Neuronal stem cell (in vitro differentiated cells): Measurements from ENCODE around the gene SMIM17.

ENCODE experiments used
- DNase-seq: peaks from one replicate; pipeline ENCODE4 v3.0.0-alpha.2; 2013; ENCODE audit warnings: low spot score
- H2AFZ ChIP-seq: one replicate; pipeline ENCODE4 v1.6.1; 2013; ENCODE audit warnings: mild to moderate bottlenecking, low read length, inconsistent platforms
- H2AK5ac ChIP-seq: 2 replicates; pipeline ENCODE4 v1.6.1; 2013; ENCODE audit warnings: low read depth, mild to moderate bottlenecking, inconsistent platforms, low read length, moderate library complexity, mixed read lengths
- H2BK120ac ChIP-seq: 2 replicates; pipeline ENCODE4 v1.6.1; 2013; ENCODE audit warnings: low read depth, mild to moderate bottlenecking, inconsistent platforms, low read length, moderate library complexity, mixed read lengths
- H2BK12ac ChIP-seq: one replicate; pipeline ENCODE4 v1.6.1; 2013; ENCODE audit warnings: low read length, inconsistent platforms
- H2BK15ac ChIP-seq: 2 replicates; pipeline ENCODE4 v1.6.1; 2013; ENCODE audit warnings: mild to moderate bottlenecking, low read length, inconsistent platforms, mixed read lengths
- H2BK5ac ChIP-seq: one replicate; pipeline ENCODE4 v1.6.1; 2013; ENCODE audit warnings: inconsistent platforms, mild to moderate bottlenecking, low read length, moderate library complexity
- H3K14ac ChIP-seq: one replicate; pipeline ENCODE4 v1.6.1; 2013; ENCODE audit warnings: low read length, inconsistent platforms
- H3K18ac ChIP-seq: 2 replicates; pipeline ENCODE4 v1.6.1; 2013; ENCODE audit warnings: low read length, inconsistent platforms
- H3K23ac ChIP-seq: 2 replicates; pipeline ENCODE4 v1.6.1; 2013; ENCODE audit warnings: low read depth, mild to moderate bottlenecking, mixed read lengths, low read length, inconsistent platforms; ENCODE audit not compliant: poor library complexity
- H3K27ac ChIP-seq: replicated peaks from 3 replicates; pipeline ENCODE4 v1.5.1; 2013; ENCODE audit warnings: low read length, inconsistent platforms
- H3K27me3 ChIP-seq, 3 experiments: 2 replicates each; pipeline ENCODE4 v1.6.1; 2013; ENCODE audit warnings: low read length in 3 of 3, mild to moderate bottlenecking in 2 of 3, inconsistent platforms in 1 of 3, low read depth in 1 of 3, mixed read lengths in 1 of 3, moderate library complexity in 1 of 3; ENCODE audit not compliant: control insufficient read depth in 3 of 3, insufficient read depth in 3 of 3
- H3K36me3 ChIP-seq, 2 donors: replicated peaks in 1 of 2; 2 replicates each; pipeline ENCODE4 v1.6.1; 2013; ENCODE audit warnings: low read length in 2 of 2; ENCODE audit not compliant: control insufficient read depth in 2 of 2, insufficient read depth in 2 of 2
- H3K4ac ChIP-seq: 2 replicates; pipeline ENCODE4 v1.6.1; 2013; ENCODE audit warnings: inconsistent platforms, mild to moderate bottlenecking, low read length, moderate library complexity
- H3K4me1 ChIP-seq, 2 donors: 1 replicate in 1 of 2; 2 replicates in 1 of 2; pipeline ENCODE4 v1.6.1; 2013; ENCODE audit warnings: low read length in 2 of 2, low read depth in 1 of 2; ENCODE audit not compliant: control insufficient read depth in 2 of 2, insufficient read depth in 1 of 2
- H3K4me2 ChIP-seq: one replicate; pipeline ENCODE4 v1.6.1; 2013; ENCODE audit warnings: mild to moderate bottlenecking, low read length, inconsistent platforms; ENCODE audit not compliant: insufficient read depth, poor library complexity, severe bottlenecking
- H3K4me3 ChIP-seq, 2 donors: 2 replicates each; pipeline ENCODE4 v1.5.1; 2013; ENCODE audit warnings: low read length in 2 of 2, mild to moderate bottlenecking in 2 of 2, inconsistent platforms in 1 of 2, moderate library complexity in 1 of 2
- H3K79me1 ChIP-seq: one replicate; pipeline ENCODE4 v1.6.1; 2013; ENCODE audit warnings: low read depth, mild to moderate bottlenecking, inconsistent platforms, low read length, moderate library complexity
- H3K9ac ChIP-seq: one replicate; pipeline ENCODE4 v1.6.1; 2013; ENCODE audit warnings: mild to moderate bottlenecking, low read depth, low read length, inconsistent platforms; ENCODE audit not compliant: poor library complexity
- H3K9me3 ChIP-seq, 2 donors: replicated peaks in 1 of 2; 2 replicates each; pipeline versions ENCODE3 to v1.6.1; 2013; ENCODE audit warnings: low read length in 2 of 2, mild to moderate bottlenecking in 2 of 2, inconsistent platforms in 1 of 2, low read depth in 1 of 2, mixed read lengths in 1 of 2, moderate library complexity in 1 of 2; ENCODE audit not compliant: control insufficient read depth in 2 of 2, insufficient read depth in 1 of 2
- H4K8ac ChIP-seq: one replicate; pipeline ENCODE4 v1.6.1; 2013; ENCODE audit warnings: low read depth, mild to moderate bottlenecking, inconsistent platforms, low read length, moderate library complexity
- H4K91ac ChIP-seq: one replicate; pipeline ENCODE4 v1.6.1; 2013; ENCODE audit warnings: low read length, low read depth, mild to moderate bottlenecking, inconsistent platforms; ENCODE audit not compliant: poor library complexity
- WGBS, 2 donors: extraction: QIAGEN DNeasy Blood & Tissue Kit; methylation state at CpG; one replicate each; pipeline ENCODE4 v1.1.7; 2013; ENCODE audit warnings: missing lambda C conversion rate in 2 of 2, mixed read lengths in 1 of 2; ENCODE audit not compliant: insufficient read length in 2 of 2, insufficient replicate concordance in 1 of 2; ENCODE audit errors: extremely low coverage in 2 of 2; 5-methylcytosine and 5-hydroxymethylcytosine counted together

Gene SMIM17

GRCh38 chr19:56596676-56597075, 46.3 kb upstream of the SMIM17 start:
- Histone ChIP-seq H2AK5ac (no peak overlapping the region), H4K91ac (no peak overlapping the region), H2BK5ac (no peak overlapping the region), H3K18ac (no peak overlapping the region), H3K27ac (no peak overlapping the region), H3K14ac (no peak overlapping the region), H3K4me3 (no peak overlapping the region), H3K79me1 (peaks cover 12% of the 10 kb centered on the region), H4K8ac (no peak overlapping the region), H3K36me3 (peaks cover 7 to 44% of the 10 kb centered on the region in 2 donors), H3K4me2 (no peak overlapping the region), H3K9me3 (peaks cover 17 to 60% of the 10 kb centered on the region in 2 donors), H3K23ac (no peak overlapping the region), H3K9ac (no peak overlapping the region), H3K4me1 (peaks cover 0 to 3% of the 10 kb centered on the region in 2 donors), H2BK12ac (no peak overlapping the region), H2AFZ (no peak overlapping the region), H3K4ac (no peak overlapping the region), H2BK120ac (no peak overlapping the region), H2BK15ac (no peak overlapping the region), H3K27me3 (no peaks in the 10 kb centered on the region)
- DNase-seq, result no peak
- WGBS, 2 donors, result no CpG with 5 or more reads among the region's 4 CpGs

- Histone ChIP-seq H2BK12ac (no peak overlapping the region), H3K4me1 (peaks cover 0 to 3% of the 10 kb centered on the region in 2 donors), H2BK15ac (no peak overlapping the region), H2BK120ac (no peak overlapping the region), H3K18ac (no peak overlapping the region), H3K27ac (no peak overlapping the region), H4K8ac (no peak overlapping the region), H3K27me3 (no peaks in the 10 kb centered on the region), H3K4me2 (no peak overlapping the region), H3K79me1 (peaks cover 12% of the 10 kb centered on the region), H3K9me3 (peaks cover 18 to 68% of the 10 kb centered on the region in 2 donors), H2BK5ac (no peak overlapping the region), H3K23ac (no peak overlapping the region), H3K4me3 (no peak overlapping the region), H3K14ac (no peak overlapping the region), H2AFZ (no peak overlapping the region), H3K9ac (no peak overlapping the region), H2AK5ac (no peak overlapping the region), H3K36me3 (peaks cover 8 to 54% of the 10 kb centered on the region in 2 donors), H4K91ac (no peak overlapping the region), H3K4ac (no peak overlapping the region)
- no CpG with 5 or more reads among the region's 4 CpGs for WGBS, 2 donors
- DNase-seq, result no peak
Measured at GRCh38 chr19:56597696-56598095, 45.3 kb upstream of the SMIM17 start.

GRCh38 chr19:56601375-56601774, 41.6 kb upstream of the SMIM17 start:
- Histone ChIP-seq H3K27ac (no peak overlapping the region), H2AFZ (no peak overlapping the region), H2BK15ac (no peak overlapping the region), H2BK120ac (no peak overlapping the region), H2AK5ac (no peak overlapping the region), H2BK12ac (no peak overlapping the region), H3K14ac (no peak overlapping the region), H3K79me1 (peaks cover 8% of the 10 kb centered on the region), H3K36me3 (peaks cover 19 to 88% of the 10 kb centered on the region in 2 donors), H3K4me3 (no peak overlapping the region), H3K18ac (no peak overlapping the region), H2BK5ac (no peak overlapping the region), H3K9ac (no peak overlapping the region), H3K4me1 (no peaks in the 10 kb centered on the region), H4K8ac (no peak overlapping the region), H3K4me2 (no peak overlapping the region), H3K9me3 (peaks cover 34 to 91% of the 10 kb centered on the region in 2 donors), H3K4ac (no peak overlapping the region), H4K91ac (no peak overlapping the region), H3K27me3 (no peaks in the 10 kb centered on the region), H3K23ac (no peak overlapping the region)
- DNase-seq, result no peak
- no CpG with 5 or more reads among the region's 3 CpGs for WGBS, 2 donors

- peaks cover 19 to 88% of the 10 kb centered on the region in 2 donors for H3K36me3 ChIP-seq
- no peaks in the 10 kb centered on the region for H3K4me1 ChIP-seq
- no peak overlapping the region for H2AFZ ChIP-seq
- no peak overlapping the region for H3K14ac ChIP-seq
- no peak overlapping the region for H2BK15ac ChIP-seq
- H3K4me3 ChIP-seq, result no peak overlapping the region
- no CpG with 5 or more reads among the region's 6 CpGs for WGBS, 2 donors
- H2AK5ac ChIP-seq, result no peak overlapping the region
- no peak overlapping the region for H3K18ac ChIP-seq
- H3K27me3 ChIP-seq, result no peaks in the 10 kb centered on the region
- H2BK120ac ChIP-seq, result no peak overlapping the region
- no peak overlapping the region for H2BK12ac ChIP-seq
- DNase-seq, result no peak
- H3K4ac ChIP-seq, result no peak overlapping the region
- no peak overlapping the region for H3K27ac ChIP-seq
- no peak overlapping the region for H3K4me2 ChIP-seq
- no peak overlapping the region for H2BK5ac ChIP-seq
- H3K23ac ChIP-seq, result no peak overlapping the region
- H4K91ac ChIP-seq, result no peak overlapping the region
- peaks cover 6% of the 10 kb centered on the region for H3K79me1 ChIP-seq
- H3K9me3 ChIP-seq, result peaks cover 34 to 91% of the 10 kb centered on the region in 2 donors
- no peak overlapping the region for H4K8ac ChIP-seq
- H3K9ac ChIP-seq, result no peak overlapping the region
Measured at GRCh38 chr19:56603829-56604228, 39.1 kb upstream of the SMIM17 start.
